SU-DHL-6 (cell line): Measurements from ENCODE around the gene CLHC1.

ENCODE experiments used
- H2AFZ ChIP-seq: fragments of 200-600 bp; sonication (generic); 2 replicates; pipeline ENCODE4 v1.6.1; 2014; ENCODE audit warnings: low read depth, mild to moderate bottlenecking, moderate library complexity, mixed read lengths, antibody characterized with exemption, low read length; ENCODE audit not compliant: severe bottlenecking
- H3F3A ChIP-seq: fragments of 200-600 bp; shearing (Covaris generic); 2 replicates; pipeline ENCODE4 v1.6.0; 2016; ENCODE audit warnings: antibody characterized with exemption, mild to moderate bottlenecking; ENCODE audit not compliant: insufficient read depth
- H3K27ac ChIP-seq: fragments of 200-600 bp; sonication (generic); 2 replicates; pipeline ENCODE4 v1.5.1; 2016; ENCODE audit warnings: low read depth, mild to moderate bottlenecking, low read length, moderate library complexity, mixed read lengths
- H3K27me3 ChIP-seq: fragments of 200-600 bp; sonication (generic), shearing (Covaris generic); 2 replicates; pipeline ENCODE4 v1.6.0; 2014; ENCODE audit warnings: mild to moderate bottlenecking, low read length
- H3K36me3 ChIP-seq: fragments of 200-600 bp; sonication (generic); 2 replicates; pipeline ENCODE4 v1.6.1; 2014; ENCODE audit warnings: mild to moderate bottlenecking, low read length, mixed read lengths
- H3K4me2 ChIP-seq: fragments of 300-600, 200-600 bp; shearing (Covaris generic), sonication (generic); 2 replicates; pipeline ENCODE4 v1.6.0; 2014; ENCODE audit warnings: low read length, low read depth, mild to moderate bottlenecking; ENCODE audit not compliant: poor library complexity, severe bottlenecking
- H3K4me3 ChIP-seq: fragments of 200-600 bp; sonication (generic); 2 replicates; pipeline ENCODE4 v1.5.1; 2014; ENCODE audit warnings: antibody characterized with exemption, low read length, mild to moderate bottlenecking, mixed read lengths; ENCODE audit not compliant: insufficient read depth, poor library complexity, severe bottlenecking
- H3K79me2 ChIP-seq: fragments of 200-600 bp; sonication (generic); 2 replicates; pipeline ENCODE4 v1.6.1; 2014; ENCODE audit warnings: mild to moderate bottlenecking, low read length, moderate library complexity; ENCODE audit not compliant: insufficient read depth
- H3K9ac ChIP-seq: fragments of 200-600 bp; sonication (generic); 2 replicates; pipeline ENCODE4 v1.7.0; 2014; ENCODE audit warnings: mild to moderate bottlenecking, low read length
- H3K9me2 ChIP-seq: fragments of 200-600 bp; sonication (generic); replicated peaks from 2 replicates; pipeline ENCODE4 v1.6.1; 2014; ENCODE audit warnings: low read length; ENCODE audit not compliant: insufficient read depth
- H3K9me3 ChIP-seq: fragments of 200-600 bp; sonication (generic); 2 replicates; pipeline ENCODE4 v1.6.1; 2014; ENCODE audit warnings: low read length, mixed read lengths; ENCODE audit not compliant: insufficient read depth
- H4K20me1 ChIP-seq: fragments of 200-600 bp; sonication (generic); 2 replicates; pipeline ENCODE4 v1.6.1; 2014; ENCODE audit warnings: low read depth, mild to moderate bottlenecking, antibody characterized with exemption, low read length, moderate library complexity, mixed read lengths
- CTCF ChIP-seq: fragments of 200-600 bp; sonication (generic); IDR thresholded peaks from one replicate; pipeline ENCODE4 v1.5.1; 2017; ENCODE audit warnings: antibody characterized with exemption, mild to moderate bottlenecking, low read length, moderate library complexity; ENCODE audit not compliant: insufficient read depth, poor library complexity, severe bottlenecking
- EZH2phosphoT487 ChIP-seq: fragments of 200-600 bp; sonication (generic), shearing (Covaris generic); conservative IDR thresholded peaks from 2 replicates; pipeline ENCODE4 v1.6.1; 2018; ENCODE audit warnings: mild to moderate bottlenecking, antibody characterized with exemption, low read length, moderate library complexity, mixed read lengths

CLHC1 gene

GRCh38 chr2:55233658-55233940 is 1.5 kb upstream of the CLHC1 start:
- Histone ChIP-seq H3K79me2 (peaks cover 36% of the 10 kb centered on the region), H4K20me1 (peaks cover 4% of the 10 kb centered on the region; the same call in 1 of the 2 replicates), H3K4me2 (peak overlapping the region; percentile 96), H2AFZ (no peak overlapping the region), H3K4me3 (peak overlapping the region; percentile 91), H3K9ac (peak overlapping the region; percentile 94), H3K9me3 (no peaks in the 10 kb centered on the region), H3K27ac (peak overlapping the region; percentile 90), H3K27me3 (no peaks in the 10 kb centered on the region), H3K9me2 (no peaks in the 10 kb centered on the region), H3F3A (peaks cover 58% of the 10 kb centered on the region), H3K36me3 (peaks cover 37% of the 10 kb centered on the region)
- TF ChIP-seq CTCF (no peak), EZH2phosphoT487 (no peak)

GRCh38 chr2:55232863-55233657 is 967 bp upstream of the CLHC1 start:
- H3F3A ChIP-seq, result peaks cover 55% of the 10 kb centered on the region
- peak overlapping the region; percentile 96 for H3K4me2 ChIP-seq
- no peak overlapping the region for H2AFZ ChIP-seq
- no peak for TF ChIP-seq CTCF
- TF ChIP-seq EZH2phosphoT487, result no peak
- H3K9me2 ChIP-seq, result no peaks in the 10 kb centered on the region
- H3K27me3 ChIP-seq, result no peaks in the 10 kb centered on the region
- peak overlapping the region; percentile 94 for H3K9ac ChIP-seq
- H3K4me3 ChIP-seq, result peak overlapping the region; percentile 91
- no peaks in the 10 kb centered on the region for H3K9me3 ChIP-seq
- peaks cover 37% of the 10 kb centered on the region for H3K36me3 ChIP-seq
- H4K20me1 ChIP-seq, result peaks cover 4% of the 10 kb centered on the region; the same call in 1 of the 2 replicates
- H3K27ac ChIP-seq, result peak overlapping the region; percentile 90
- H3K79me2 ChIP-seq, result peaks cover 41% of the 10 kb centered on the region

GRCh38 chr2:55231546-55232083 is 478 bp downstream of the CLHC1 start:
- peaks cover 45% of the 10 kb centered on the region for H3K79me2 ChIP-seq
- H3K4me3 ChIP-seq, result peak overlapping the region; percentile 91
- no peak for TF ChIP-seq CTCF
- TF ChIP-seq EZH2phosphoT487, result no peak
- H3K4me2 ChIP-seq, result peak overlapping the region; percentile 96
- peaks cover 46% of the 10 kb centered on the region for H3F3A ChIP-seq
- peak overlapping the region; percentile 90 for H3K27ac ChIP-seq
- H3K9me3 ChIP-seq, result no peaks in the 10 kb centered on the region
- H3K9ac ChIP-seq, result peak overlapping the region; percentile 94
- H2AFZ ChIP-seq, result peak overlapping the region; percentile 91
- no peaks in the 10 kb centered on the region for H3K27me3 ChIP-seq
- H3K9me2 ChIP-seq, result no peaks in the 10 kb centered on the region
- H3K36me3 ChIP-seq, result peaks cover 33% of the 10 kb centered on the region
- peaks cover 4% of the 10 kb centered on the region; the same call in 1 of the 2 replicates for H4K20me1 ChIP-seq
